Right lobe of liver (tissue), 4 donors: ENCODE measurements around the gene ALDH1L2.

Experiments
- CTCF ChIP-seq, 4 donors: fragments of 200-600 bp in 3 of 4; fragments of 450-650 bp in 1 of 4; IDR thresholded peaks; one replicate each; pipeline versions ENCODE4 v1.5.1 to v1.8.0; 2016 to 2022; ENCODE audit warnings: antibody characterized with exemption in 4 of 4, mild to moderate bottlenecking in 2 of 4
- POLR2A ChIP-seq: fragments of 450-650 bp; IDR thresholded peaks from one replicate; pipeline ENCODE4 v1.6.1; 2017; ENCODE audit warnings: antibody characterized with exemption, mild to moderate bottlenecking
- donor health status: DM: no; HTN: no; CAD: no.
- donor health status: DM: no; HTN: no; CAD: no.
- donor health status: DM: no; HTN: yes; CAD: no.

GRCh38 chr12:105024928-105025327, 59.3 kb downstream of the ALDH1L2 start:
- TF ChIP-seq CTCF (IDR thresholded peaks at IDR 0.05) (no peak), POLR2A (no peak)
